ENCODE results near the gene ROGDI. TPM values are rescaled to one million over a fixed set of nuclear protein-coding genes. Genes with fewer than 3 reads are reported as not detected.

ROGDI gene
- total and polyA plus RNA-seq, 2 donors from 2014 or later = 20.8 to 86.1 TPM

GRCh38 chr16:4847774-4848587 lies 45.5 kb upstream of the ROGDI start:
- Histone ChIP-seq H3K9ac (ENCODE audit: low read length in 3 of 3) (peak overlapping the region; percentile 76 to 93 (median 78)), H3K4me3 (ENCODE audit: low read length in 3 of 3) (peak overlapping the region; percentile 86 to 94 (median 89)), H3K27me3 (ENCODE audit: control insufficient read depth, insufficient read depth, low read length) (no peaks in the 10 kb centered on the region), H3K36me3 (ENCODE audit: control insufficient read depth in 2 of 3, insufficient read depth in 3 of 3, low read length in 3 of 3) (peaks cover 1 to 15% (median 12%) of the 10 kb centered on the region in 3 donors), H3K4me1 (ENCODE audit: control insufficient read depth in 2 of 3, insufficient read depth in 2 of 3, low read depth in 1 of 3, low read length in 3 of 3) (peaks cover 0 to 23% (median 8%) of the 10 kb centered on the region in 3 donors), H3K9me3 (ENCODE audit: control insufficient read depth in 2 of 3, insufficient read depth in 1 of 3, low read length in 3 of 3) (no peaks in the 10 kb centered on the region), H3K27ac (ENCODE audit: low read depth in 2 of 2, low read length in 2 of 2) (peak overlapping the region; percentile 90 to 91)
- intact Hi-C loops (cut with DNase I) = no loop called here
- FAIRE-seq (no peak), DNase-seq (peak in 4 of 5 donors; percentile 17 to 49 (median 36))
- TF ChIP-seq, protein P1, sequence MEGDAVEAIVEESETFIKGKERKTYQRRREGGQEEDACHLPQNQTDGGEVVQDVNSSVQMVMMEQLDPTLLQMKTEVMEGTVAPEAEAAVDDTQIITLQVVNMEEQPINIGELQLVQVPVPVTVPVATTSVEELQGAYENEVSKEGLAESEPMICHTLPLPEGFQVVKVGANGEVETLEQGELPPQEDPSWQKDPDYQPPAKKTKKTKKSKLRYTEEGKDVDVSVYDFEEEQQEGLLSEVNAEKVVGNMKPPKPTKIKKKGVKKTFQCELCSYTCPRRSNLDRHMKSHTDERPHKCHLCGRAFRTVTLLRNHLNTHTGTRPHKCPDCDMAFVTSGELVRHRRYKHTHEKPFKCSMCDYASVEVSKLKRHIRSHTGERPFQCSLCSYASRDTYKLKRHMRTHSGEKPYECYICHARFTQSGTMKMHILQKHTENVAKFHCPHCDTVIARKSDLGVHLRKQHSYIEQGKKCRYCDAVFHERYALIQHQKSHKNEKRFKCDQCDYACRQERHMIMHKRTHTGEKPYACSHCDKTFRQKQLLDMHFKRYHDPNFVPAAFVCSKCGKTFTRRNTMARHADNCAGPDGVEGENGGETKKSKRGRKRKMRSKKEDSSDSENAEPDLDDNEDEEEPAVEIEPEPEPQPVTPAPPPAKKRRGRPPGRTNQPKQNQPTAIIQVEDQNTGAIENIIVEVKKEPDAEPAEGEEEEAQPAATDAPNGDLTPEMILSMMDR (IDR thresholded peaks at IDR 0.05; ENCODE audit: borderline replicate concordance, extremely low read depth, insufficient read depth) = no peak

DNA sequence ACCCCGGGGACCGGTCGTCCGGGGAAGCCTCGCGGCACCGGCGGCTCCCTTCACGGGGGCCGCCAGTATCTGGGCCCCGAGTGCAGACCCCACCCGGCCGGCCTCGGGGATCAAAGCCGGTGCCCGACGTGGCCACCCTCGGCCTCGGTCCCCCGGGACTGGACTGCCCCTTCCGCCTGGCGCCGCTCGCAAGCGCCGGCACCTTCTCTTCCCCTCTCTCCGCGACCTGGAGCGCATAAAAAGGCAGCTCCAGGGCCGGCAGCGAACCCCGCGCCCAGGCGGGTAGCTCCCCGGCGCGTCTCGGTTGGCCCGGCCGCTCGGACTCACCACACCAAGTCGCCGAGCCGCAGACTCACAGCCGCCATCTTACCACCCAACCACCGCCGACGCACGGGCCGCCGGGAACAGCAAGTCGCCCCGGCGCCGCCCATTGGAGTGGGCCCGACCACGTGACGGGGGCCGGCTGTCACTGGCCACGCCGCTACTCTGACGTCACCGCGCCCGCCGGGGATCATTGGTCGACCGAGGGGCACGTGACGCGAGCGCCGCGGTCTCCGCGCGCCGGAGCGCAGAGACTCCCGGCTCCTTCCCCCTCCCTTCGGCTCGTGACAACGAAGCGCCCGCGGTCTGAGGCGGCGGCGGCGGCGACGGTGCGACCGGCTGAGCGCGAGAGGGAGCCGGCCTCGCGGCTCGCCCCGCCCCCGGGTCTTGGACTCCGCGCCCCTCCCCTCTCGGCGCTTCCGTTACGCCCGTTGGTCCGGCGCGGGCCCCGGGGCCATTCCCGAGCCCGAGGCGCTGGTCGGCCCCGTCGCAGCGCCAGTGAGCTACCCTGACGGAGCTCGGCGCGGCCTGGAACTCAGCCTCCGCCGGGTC lies 44.7 kb upstream of the ROGDI start, which contains the start of the genes GLYR1 and UBN1:
Gene GLYR1 (minus strand): TSS at position 388 of the 873 bp plus-strand sequence. CDS start 23 bp downstream, at position 365.
Gene UBN1 (plus strand): TSS at position 581 of the 873 bp plus-strand sequence. CDS start 5,437 bp downstream, outside the sequence.
- H3K9me3 ChIP-seq (ENCODE audit: control insufficient read depth in 2 of 3, insufficient read depth in 1 of 3, low read length in 3 of 3) = no peaks in the 10 kb centered on the region
- peaks cover 0 to 23% (median 8%) of the 10 kb centered on the region in 3 donors for H3K4me1 ChIP-seq (ENCODE audit: control insufficient read depth in 2 of 3, insufficient read depth in 2 of 3, low read depth in 1 of 3, low read length in 3 of 3)
- H3K4me3 ChIP-seq (ENCODE audit: low read length in 3 of 3) = peak within 1 kb of the TSS; percentile 86 to 94 (median 89)
- intact Hi-C loops (cut with DNase I) = no loop called here
- peak within 1 kb of the TSS; percentile 91 to 93 for H3K27ac ChIP-seq (ENCODE audit: low read depth in 2 of 2, low read length in 2 of 2)
- TF ChIP-seq, protein P1 (IDR thresholded peaks at IDR 0.05; ENCODE audit: borderline replicate concordance, extremely low read depth, insufficient read depth) = no peak
- no peaks in the 10 kb centered on the region for H3K27me3 ChIP-seq (ENCODE audit: control insufficient read depth, insufficient read depth, low read length)
- peak within 1 kb of the TSS; percentile 76 to 93 (median 78) for H3K9ac ChIP-seq (ENCODE audit: low read length in 3 of 3)
- peak; percentile 99 to 100 (median 99) for DNase-seq
- H3K36me3 ChIP-seq (ENCODE audit: control insufficient read depth in 2 of 3, insufficient read depth in 3 of 3, low read length in 3 of 3) = peaks cover 2 to 22% (median 14%) of the 10 kb centered on the region in 3 donors
- no peak for FAIRE-seq

DNA sequence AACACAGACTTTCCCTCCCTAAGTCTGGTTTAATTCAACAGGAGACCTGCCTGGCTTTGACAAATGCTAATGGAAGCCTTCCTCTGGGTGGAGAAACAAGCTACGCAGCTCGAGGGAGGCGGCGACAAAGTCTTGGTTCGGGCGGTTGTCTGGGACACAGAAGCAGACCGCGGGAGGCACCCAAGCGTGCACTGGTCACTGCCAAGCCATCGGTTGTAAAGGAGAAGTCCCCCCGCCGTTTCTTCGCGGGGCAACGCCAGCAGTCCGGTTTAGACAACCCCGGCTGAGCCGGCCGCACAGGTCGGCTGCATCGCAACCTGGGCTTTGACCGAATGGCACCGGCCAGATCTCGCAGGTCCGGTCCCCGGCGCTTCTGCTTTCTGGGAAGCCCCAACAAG lies 44.1 kb upstream of the ROGDI start:
- FAIRE-seq = no peak
- peak overlapping the region; percentile 91 to 93 for H3K27ac ChIP-seq (ENCODE audit: low read depth in 2 of 2, low read length in 2 of 2)
- TF ChIP-seq, protein P1 (IDR thresholded peaks at IDR 0.05; ENCODE audit: borderline replicate concordance, extremely low read depth, insufficient read depth) = no peak
- H3K4me1 ChIP-seq (ENCODE audit: control insufficient read depth in 2 of 3, insufficient read depth in 2 of 3, low read depth in 1 of 3, low read length in 3 of 3) = peaks cover 0 to 23% (median 8%) of the 10 kb centered on the region in 3 donors
- no peaks in the 10 kb centered on the region for H3K9me3 ChIP-seq (ENCODE audit: control insufficient read depth in 2 of 3, insufficient read depth in 1 of 3, low read length in 3 of 3)
- peak overlapping the region; percentile 37 to 89 (median 71) for H3K4me3 ChIP-seq (ENCODE audit: low read length in 3 of 3)
- intact Hi-C loops (cut with DNase I) = no loop called here
- H3K27me3 ChIP-seq (ENCODE audit: control insufficient read depth, insufficient read depth, low read length) = no peaks in the 10 kb centered on the region
- H3K9ac ChIP-seq (ENCODE audit: low read length in 3 of 3) = peak overlapping the region; percentile 20 to 57 (median 50)
- H3K36me3 ChIP-seq (ENCODE audit: control insufficient read depth in 2 of 3, insufficient read depth in 3 of 3, low read length in 3 of 3) = peaks cover 4 to 23% (median 17%) of the 10 kb centered on the region in 3 donors
- DNase-seq = peak; percentile 70 to 91 (median 81)

Measured in kidney (tissue), 14 donors.